H1 (cell line): ENCODE measurements around the gene IMP3. TPM values are rescaled to one million over a fixed set of nuclear protein-coding genes. Genes with fewer than 3 reads are reported as not detected.

Source experiments
- CTCF ChIA-PET: fragments of 300-600 bp; sonication (Branson Sonifier 250); formaldehyde crosslinking; loops from one replicate; lab custom pipeline; 2021; ENCODE audit not compliant: partially characterized antibody; lab: Charles Lee
- POLR2A ChIA-PET: fragments of 300-600 bp; sonication (Branson Sonifier 250); formaldehyde crosslinking; loops from one replicate; lab custom pipeline; 2021; ENCODE audit warnings: inconsistent platforms; ENCODE audit not compliant: partially characterized antibody; lab: Charles Lee
- DNase-seq, 2 experiments: peaks; one replicate each; pipeline versions ENCODE4 v3.0.0 to v3.0.0-alpha.2; 2010 to 2022; ENCODE audit warnings: low spot score in 2 of 2, low read depth in 1 of 2, mixed read lengths in 1 of 2
- FAIRE-seq: peaks from 2 replicates; lab custom pipeline; 2011; peaks lifted over from hg19 to GRCh38; lab: Jason Lieb, UNC
- H2AFZ ChIP-seq: 2 replicates; pipeline ENCODE4 v1.8.1; 2012; ENCODE audit warnings: low read length, inconsistent platforms
- H2AK5ac ChIP-seq: 2 replicates; pipeline ENCODE4 v1.6.1; 2013; ENCODE audit warnings: low read depth, low read length
- H2BK120ac ChIP-seq: replicated peaks from 2 replicates; pipeline ENCODE3; 2013; ENCODE audit warnings: low read depth, low read length, inconsistent platforms
- H2BK12ac ChIP-seq: 2 replicates; pipeline ENCODE4 v1.6.1; 2013; ENCODE audit warnings: low read depth, low read length
- H2BK15ac ChIP-seq: 2 replicates; pipeline ENCODE4 v1.6.1; 2013; ENCODE audit warnings: low read length
- H2BK20ac ChIP-seq: 2 replicates; pipeline ENCODE4 v1.6.1; 2013; ENCODE audit warnings: low read length
- H2BK5ac ChIP-seq: 2 replicates; pipeline ENCODE4 v1.6.1; 2013; ENCODE audit warnings: low read depth, low read length
- H3K14ac ChIP-seq: 2 replicates; pipeline ENCODE4 v1.6.1; 2013; ENCODE audit warnings: inconsistent platforms; ENCODE audit not compliant: insufficient read length
- H3K18ac ChIP-seq: 2 replicates; pipeline ENCODE4 v1.6.1; 2013; ENCODE audit warnings: low read length; ENCODE audit errors: extremely low read depth
- H3K23ac ChIP-seq: 2 replicates; pipeline ENCODE4 v1.6.1; 2013; ENCODE audit warnings: inconsistent platforms; ENCODE audit not compliant: insufficient read length
- H3K23me2 ChIP-seq: 2 replicates; pipeline ENCODE4 v1.6.1; 2013; ENCODE audit warnings: low read depth, low read length
- H3K27ac ChIP-seq: 2 replicates; pipeline ENCODE4 v1.6.1; 2011; ENCODE audit warnings: low read depth, low read length, inconsistent platforms
- H3K27me3 ChIP-seq, 4 experiments: replicated peaks in 1 of 4; 1 replicate in 1 of 4; 2 replicates in 3 of 4; pipeline versions ENCODE4 v1.6.1 to v1.8.1; 2011 to 2013; ENCODE audit warnings: low read length in 3 of 4, mild to moderate bottlenecking in 3 of 4, inconsistent platforms in 2 of 4, mixed read lengths in 2 of 4, moderate library complexity in 1 of 4; ENCODE audit not compliant: control insufficient read depth in 3 of 4, insufficient read depth in 3 of 4; ENCODE audit errors: extremely low read depth in 1 of 4
- H3K36me3 ChIP-seq, 4 experiments: 2 replicates each; pipeline versions ENCODE4 v1.6.1 to v1.8.1; 2011 to 2013; ENCODE audit warnings: mild to moderate bottlenecking in 4 of 4, low read length in 3 of 4, moderate library complexity in 2 of 4, control low read depth in 1 of 4, inconsistent platforms in 1 of 4; ENCODE audit not compliant: insufficient read depth in 4 of 4, control insufficient read depth in 2 of 4
- H3K4ac ChIP-seq: replicated peaks from 2 replicates; pipeline ENCODE3; 2013; ENCODE audit warnings: low read length, low read depth, mixed read lengths, inconsistent platforms; ENCODE audit not compliant: insufficient read length
- H3K4me1 ChIP-seq, 4 experiments: replicated peaks in 1 of 4; 1 replicate in 1 of 4; 2 replicates in 3 of 4; pipeline versions ENCODE4 v1.6.1 to v1.8.1; 2011 to 2013; ENCODE audit warnings: low read length in 3 of 4, inconsistent platforms in 2 of 4, mixed read lengths in 1 of 4; ENCODE audit not compliant: insufficient read depth in 4 of 4, control insufficient read depth in 3 of 4
- H3K4me2 ChIP-seq, 2 experiments: 2 replicates each; pipeline versions ENCODE4 v1.6.1 to v1.8.1; 2011 to 2013; ENCODE audit warnings: low read depth in 2 of 2, low read length in 2 of 2, control low read depth in 1 of 2, inconsistent platforms in 1 of 2, mild to moderate bottlenecking in 1 of 2; ENCODE audit not compliant: insufficient read depth in 1 of 2
- H3K4me3 ChIP-seq, 4 experiments: fragments of 200-600, 300-600 bp in 1 of 4; sonication (generic), shearing (Covaris generic), sonication (Bioruptor Twin) in 1 of 4; 2 replicates each; pipeline versions ENCODE4 v1.5.1 to v1.8.1; 2011 to 2016; ENCODE audit warnings: low read length in 4 of 4, low read depth in 3 of 4, control low read depth in 2 of 4, inconsistent platforms in 2 of 4, mild to moderate bottlenecking in 2 of 4, mixed read lengths in 1 of 4, moderate library complexity in 1 of 4; ENCODE audit not compliant: insufficient read depth in 2 of 4; ENCODE audit errors: extremely low read depth in 1 of 4
- H3K56ac ChIP-seq: replicated peaks from 2 replicates; pipeline ENCODE3; 2013; ENCODE audit warnings: low read depth, mild to moderate bottlenecking, mixed read lengths, low read length, inconsistent platforms; ENCODE audit not compliant: insufficient read length
- H3K79me1 ChIP-seq: 2 replicates; pipeline ENCODE4 v1.6.1; 2013; ENCODE audit warnings: low read depth, low read length, control low read depth
- H3K79me2 ChIP-seq, 2 experiments: 2 replicates each; pipeline versions ENCODE4 v1.6.1 to v1.8.1; 2012 to 2013; ENCODE audit warnings: low read length in 2 of 2, mild to moderate bottlenecking in 2 of 2, inconsistent platforms in 1 of 2; ENCODE audit not compliant: insufficient read depth in 2 of 2, control insufficient read depth in 1 of 2
- H3K9ac ChIP-seq, 4 experiments: replicated peaks in 1 of 4; 1 replicate in 1 of 4; 2 replicates in 3 of 4; pipeline versions ENCODE4 v1.6.1 to v1.8.1; 2011 to 2013; ENCODE audit warnings: low read depth in 3 of 4, low read length in 3 of 4, control low read depth in 2 of 4, mild to moderate bottlenecking in 2 of 4, moderate library complexity in 2 of 4, inconsistent platforms in 1 of 4; ENCODE audit errors: extremely low read depth in 1 of 4
- H3K9me3 ChIP-seq, 2 experiments: 2 replicates each; pipeline versions ENCODE4 v1.6.1 to v1.8.1; 2012 to 2013; ENCODE audit warnings: mild to moderate bottlenecking in 2 of 2, moderate library complexity in 2 of 2, control low read depth in 1 of 2, inconsistent platforms in 1 of 2, low read depth in 1 of 2, low read length in 1 of 2, mixed read lengths in 1 of 2; ENCODE audit not compliant: insufficient read depth in 2 of 2
- H4K20me1 ChIP-seq, 2 experiments: replicated peaks in 1 of 2; 2 replicates each; pipeline versions ENCODE3 to v1.8.1; 2011 to 2013; ENCODE audit warnings: inconsistent platforms in 2 of 2, low read length in 2 of 2, mild to moderate bottlenecking in 1 of 2; ENCODE audit not compliant: insufficient read depth in 2 of 2, control insufficient read depth in 1 of 2
- H4K5ac ChIP-seq: 2 replicates; pipeline ENCODE4 v1.6.1; 2013; ENCODE audit warnings: low read length, low read depth, mixed read lengths, inconsistent platforms; ENCODE audit not compliant: insufficient read length
- H4K8ac ChIP-seq: 2 replicates; pipeline ENCODE4 v1.8.0; 2013; ENCODE audit warnings: mild to moderate bottlenecking, moderate library complexity, low read length, inconsistent platforms; ENCODE audit not compliant: insufficient read depth; ENCODE audit errors: extremely low read depth
- H4K91ac ChIP-seq: replicated peaks from 2 replicates; pipeline ENCODE3; 2013; ENCODE audit warnings: low read length, mixed read lengths, inconsistent platforms; ENCODE audit not compliant: insufficient read length
- BCL11A ChIP-seq, 2 experiments: IDR thresholded peaks; one replicate each; pipeline ENCODE4 v1.6.1; 2011; ENCODE audit warnings: low read depth in 2 of 2, low read length in 2 of 2, mild to moderate bottlenecking in 2 of 2
- WGBS, 2 experiments: shearing (Covaris generic) in 1 of 2; methylation state at CpG; one replicate each; pipeline versions ENCODE4 v1.1.6 to v1.1.7; 2013 to 2015; ENCODE audit warnings: low lambda C conversion rate in 2 of 2, mixed read lengths in 2 of 2, inconsistent platforms in 1 of 2, low coverage in 1 of 2, missing lambda C conversion rate in 1 of 2; ENCODE audit not compliant: insufficient replicate concordance in 2 of 2, insufficient coverage in 1 of 2, insufficient read length in 1 of 2; ENCODE audit errors: extremely low coverage in 1 of 2, missing lambda C conversion rate in 1 of 2; 5-methylcytosine and 5-hydroxymethylcytosine counted together
- polyA plus RNA-seq, 7 experiments: library from polyadenylated mRNA; depleted of rRNA in 3 of 7; stranded (reverse) in 5 of 7; unstranded in 2 of 7; fragments of >200 nt in 5 of 7; fragments of 200-250 nt in 2 of 7; gene quantifications; 1 replicate in 5 of 7; 2 replicates in 1 of 7; 4 replicates in 1 of 7; pipeline versions ENCODE4 v1.2.1 to v1.2.3, GENCODE V29; 2011 to 2013; ENCODE audit warnings: missing spikeins in 2 of 7, mixed read lengths in 2 of 7
- total RNA-seq: library from RNA; stranded (reverse); fragmentation: NEBNext Ultra II Directional; extraction: Animal tissue kit (Norgen Biotek cat#: 25700); gene quantifications from 2 replicates; pipeline ENCODE4 v1.2.1, GENCODE V29; 2021

IMP3 gene
- total and polyA plus RNA-seq, 2 of the 8 experiments (the other 6 are each of a cell fraction or from before 2014, with no cell fraction given), result 114 to 273 TPM

- Histone ChIP-seq H3K18ac (no peak overlapping the region), H2BK20ac (no peak overlapping the region), H3K23ac (no peak overlapping the region), H3K9me3 (no peaks in the 10 kb centered on the region), H2BK12ac (no peak overlapping the region), H3K4ac (no peak overlapping the region), H4K5ac (no peak overlapping the region)
- CTCF ChIA-PET, result interaction anchor here (1.0 to 2.8 kb wide), 9 partner anchors 9 to 193 kb away, joined by 3 to 13 read pairs (median 5); no protein-coding TSS in a partner anchor
- no peak for TF ChIP-seq BCL11A (IDR thresholded peaks at IDR 0.05; ENCODE audit: low read depth in 2 of 2, low read length in 2 of 2)
- TF ChIP-seq, all 59 proteins: peak for 0
- no peak overlapping the region for H3K56ac ChIP-seq
- peak overlapping the region; percentile 63 to 90 (median 72) for H3K4me3 ChIP-seq
- H2AK5ac ChIP-seq, result peak overlapping the region; percentile 11; the same call in 1 of the 2 replicates
- peaks cover 0 to 28% of the 10 kb centered on the region in 2 experiments; a peak in 3 of 4 replicates for H3K79me2 ChIP-seq
- H3K4me1 ChIP-seq, result peaks cover 7 to 23% (median 15%) of the 10 kb centered on the region in 4 experiments
- H4K8ac ChIP-seq, result peak overlapping the region; percentile 64; the same call in 1 of the 2 replicates
- peaks cover 0 to 14% (median 0%) of the 10 kb centered on the region in 4 experiments; a peak in 3 of 8 replicates for H3K36me3 ChIP-seq
- H2BK120ac ChIP-seq, result no peak overlapping the region
- 74% methylated on average over 5 of the region's 5 CpGs; no CpG with 5 or more reads in 1 of the 2 experiments for WGBS, 2 experiments
- DNase-seq (no peak), FAIRE-seq (no peak)
- peaks cover 10% of the 10 kb centered on the region for H3K79me1 ChIP-seq
- peak overlapping the region in 2 of 4 experiments; percentile 8 to 75; a peak in 2 of 7 replicates for H3K9ac ChIP-seq
- no peak overlapping the region for H2BK5ac ChIP-seq
- H4K91ac ChIP-seq, result no peak overlapping the region
- H4K20me1 ChIP-seq, result peaks cover 0 to 7% of the 10 kb centered on the region in 2 experiments
- H3K14ac ChIP-seq, result no peak overlapping the region
- H2BK15ac ChIP-seq, result 0 out of 2 replicates have a peak overlapping the region, but pooled peaks have one; percentile 7
- peak overlapping the region; percentile 93 to 100 for H3K4me2 ChIP-seq
- H2AFZ ChIP-seq, result 0 out of 2 replicates have a peak overlapping the region, but pooled peaks have one; percentile 3
- peaks cover 10% of the 10 kb centered on the region; the same call in 1 of the 2 replicates for H3K23me2 ChIP-seq
- peaks cover 0 to 14% (median 10%) of the 10 kb centered on the region in 4 experiments; a peak in 6 of 7 replicates for H3K27me3 ChIP-seq
- no peak overlapping the region for H3K27ac ChIP-seq
- POLR2A ChIA-PET, result interaction anchor here (0.8 to 5.5 kb wide), 10 partner anchors 8 to 192 kb away, joined by 3 to 41 read pairs (median 10); partner anchors contain the start of genes IMP3, SIN3A and SNUPN
Observed at GRCh38 chr15:75646112-75646943, 6.3 kb upstream of the IMP3 start.
